GM12878 (cell line): Measurements from ENCODE around the gene SLC34A1. TPM values are rescaled to one million over a fixed set of nuclear protein-coding genes. Genes with fewer than 3 reads are reported as not detected.

Experiments
- ATAC-seq: fragments of 200-7000 bp; cut with Tn5 transposase; 3 replicates; pipeline ENCODE4 v1.9.1; 2020; ENCODE audit warnings: mild to moderate bottlenecking, moderate library complexity
- BruUV-seq: library from RNA; stranded (reverse); fragments of 400-500 nt; replicated peaks from 2 replicates; lab custom pipeline; 2021; lab: Mats Ljungman, UMichigan
- CTCF ChIA-PET: fragments of 300-600 bp; sonication (Branson Sonifier 250); formaldehyde crosslinking; extraction: SDS; loops from one replicate; lab custom pipeline; 2021; ENCODE audit warnings: inconsistent platforms; lab: Yijun Ruan, JAX
- POLR2A ChIA-PET: fragments of 350-600 bp; formaldehyde crosslinking; extraction: SDS; loops from one replicate; lab custom pipeline; 2021; ENCODE audit warnings: inconsistent platforms; lab: Charles Lee
- RAD21 ChIA-PET: fragments of 300-600 bp; sonication (Branson Sonifier 250); formaldehyde crosslinking; loops from one replicate; lab custom pipeline; 2023; ENCODE audit warnings: antibody characterized with exemption; ENCODE audit not compliant: unreplicated experiment; lab: Charles Lee
- SMC1A ChIA-PET: fragments of 300-600 bp; sonication (Branson Sonifier 250); formaldehyde crosslinking; loops from one replicate; lab custom pipeline; 2023; ENCODE audit not compliant: unreplicated experiment, uncharacterized antibody; lab: Charles Lee
- DNase-seq: peaks from one replicate; pipeline ENCODE4 v3.0.0-alpha.2; 2011; ENCODE audit warnings: low read depth, low spot score
- FAIRE-seq: peaks from 3 replicates; lab custom pipeline; 2011; peaks lifted over from hg19 to GRCh38; lab: Jason Lieb, UNC
- H2AFZ ChIP-seq: 2 replicates; pipeline ENCODE4 v1.6.0; 2011; ENCODE audit warnings: low read depth, low read length, control low read depth; ENCODE audit not compliant: control insufficient read depth
- H3K27ac ChIP-seq: 2 replicates; pipeline ENCODE4 v1.5.1; 2011; ENCODE audit warnings: control low read depth; ENCODE audit not compliant: control insufficient read depth, insufficient read depth
- H3K27me3 ChIP-seq, 2 experiments: replicated peaks in 1 of 2; 2 replicates each; pipeline versions ENCODE4 v1.6.0 to v1.6.1; 2011; ENCODE audit warnings: low read length in 1 of 2; ENCODE audit not compliant: control insufficient read depth in 2 of 2, insufficient read depth in 2 of 2
- H3K36me3 ChIP-seq, 2 experiments: 2 replicates each; pipeline ENCODE4 v1.5.1; 2011; ENCODE audit warnings: low read length in 1 of 2; ENCODE audit not compliant: control insufficient read depth in 2 of 2, insufficient read depth in 2 of 2
- H3K4me1 ChIP-seq: 2 replicates; pipeline ENCODE4 v1.6.1; 2011; ENCODE audit warnings: mild to moderate bottlenecking, low read length, moderate library complexity, mixed read lengths; ENCODE audit not compliant: control insufficient read depth, insufficient read depth
- H3K4me2 ChIP-seq: 2 replicates; pipeline ENCODE4 v1.6.0; 2011; ENCODE audit warnings: control low read depth; ENCODE audit not compliant: control insufficient read depth, insufficient read depth
- H3K4me3 ChIP-seq: fragments of 200-600 bp; sonication (generic); 2 replicates; pipeline ENCODE4 v1.5.1; 2016
- H3K79me2 ChIP-seq: 2 replicates; pipeline ENCODE4 v1.6.0; 2011; ENCODE audit warnings: low read length; ENCODE audit not compliant: control insufficient read depth, insufficient read depth
- H3K9ac ChIP-seq: 2 replicates; pipeline ENCODE4 v1.8.0; 2011; ENCODE audit warnings: low read length, control low read depth, mixed read lengths; ENCODE audit not compliant: control insufficient read depth, insufficient read depth
- H3K9me3 ChIP-seq: replicated peaks from 3 replicates; pipeline ENCODE4 v1.5.1; 2011; ENCODE audit warnings: mild to moderate bottlenecking, low read length; ENCODE audit not compliant: control insufficient read depth, insufficient read depth
- H4K20me1 ChIP-seq: 2 replicates; pipeline ENCODE4 v1.6.0; 2011; ENCODE audit not compliant: control insufficient read depth, insufficient read depth
- NFXL1 ChIP-seq: fragments of 450-650 bp; IDR thresholded peaks from 2 replicates; pipeline ENCODE4 v1.6.1; 2017; ENCODE audit warnings: antibody characterized with exemption, mild to moderate bottlenecking, borderline replicate concordance
- POLR2AphosphoS5 ChIP-seq: IDR thresholded peaks from 2 replicates; pipeline ENCODE4 v1.6.1; 2011; ENCODE audit warnings: mild to moderate bottlenecking, low read length, inconsistent platforms
- SMAD5 ChIP-seq: IDR thresholded peaks from 2 replicates; pipeline ENCODE4 v1.6.1; 2016; ENCODE audit warnings: antibody characterized with exemption, low read depth
- WRNIP1 ChIP-seq: IDR thresholded peaks from 2 replicates; pipeline ENCODE4 v1.6.1; 2011; ENCODE audit warnings: low read depth, low read length, improper control_type of control experiment, borderline replicate concordance
- WGBS: methylation state at CpG from one replicate; pipeline ENCODE4 v1.1.6; 2016; ENCODE audit warnings: low lambda C conversion rate; ENCODE audit not compliant: insufficient replicate concordance, insufficient coverage; ENCODE audit errors: missing lambda C conversion rate; 5-methylcytosine and 5-hydroxymethylcytosine counted together
- in situ Hi-C: fragments of 300-500 bp; cut with MboI; formaldehyde crosslinking; loops from 9 replicates; pipeline ENCODE4 v1.14.3; 2018; ENCODE audit warnings: mixed read lengths
- intact Hi-C: fragments of 100-400 bp; cut with micrococcal nuclease; formaldehyde crosslinking; loops from one replicate; pipeline ENCODE4 v1.14.2; 2022; ENCODE audit not compliant: unreplicated experiment
- polyA plus RNA-seq, 11 experiments: library from polyadenylated mRNA; depleted of rRNA in 4 of 11; unstranded in 6 of 11; stranded (reverse) in 5 of 11; fragments of >200 nt; fragmentation: Nextera tagmentation in 4 of 11; fragmentation: Illumina TruSeq in 1 of 11; extraction: Ambion mirVana in 4 of 11; extraction: Trizol in 1 of 11; gene quantifications; 1 replicate in 1 of 11; 2 replicates in 10 of 11; pipeline versions ENCODE4 v1.2.1 to v1.2.3, GENCODE V29; 2011 to 2016; ENCODE audit warnings: inconsistent platforms in 2 of 11, missing spikeins in 2 of 11, low read depth in 1 of 11
- total RNA-seq, 4 experiments: library from RNA; depleted of rRNA in 3 of 4; stranded (reverse); fragments of >200 nt in 3 of 4; fragmentation: Illumina TruSeq in 1 of 4; extraction: Trizol in 1 of 4; gene quantifications; 2 replicates each; pipeline versions ENCODE4 v1.2.1 to v1.2.3, GENCODE V29; 2013 to 2021

The SLC34A1 gene
- total and polyA plus RNA-seq, 10 of the 15 experiments (the other 5 are each of a cell fraction or from before 2014, with no cell fraction given), result 0.03 to 0.14 (median 0.09) TPM; not detected in 2

DNA sequence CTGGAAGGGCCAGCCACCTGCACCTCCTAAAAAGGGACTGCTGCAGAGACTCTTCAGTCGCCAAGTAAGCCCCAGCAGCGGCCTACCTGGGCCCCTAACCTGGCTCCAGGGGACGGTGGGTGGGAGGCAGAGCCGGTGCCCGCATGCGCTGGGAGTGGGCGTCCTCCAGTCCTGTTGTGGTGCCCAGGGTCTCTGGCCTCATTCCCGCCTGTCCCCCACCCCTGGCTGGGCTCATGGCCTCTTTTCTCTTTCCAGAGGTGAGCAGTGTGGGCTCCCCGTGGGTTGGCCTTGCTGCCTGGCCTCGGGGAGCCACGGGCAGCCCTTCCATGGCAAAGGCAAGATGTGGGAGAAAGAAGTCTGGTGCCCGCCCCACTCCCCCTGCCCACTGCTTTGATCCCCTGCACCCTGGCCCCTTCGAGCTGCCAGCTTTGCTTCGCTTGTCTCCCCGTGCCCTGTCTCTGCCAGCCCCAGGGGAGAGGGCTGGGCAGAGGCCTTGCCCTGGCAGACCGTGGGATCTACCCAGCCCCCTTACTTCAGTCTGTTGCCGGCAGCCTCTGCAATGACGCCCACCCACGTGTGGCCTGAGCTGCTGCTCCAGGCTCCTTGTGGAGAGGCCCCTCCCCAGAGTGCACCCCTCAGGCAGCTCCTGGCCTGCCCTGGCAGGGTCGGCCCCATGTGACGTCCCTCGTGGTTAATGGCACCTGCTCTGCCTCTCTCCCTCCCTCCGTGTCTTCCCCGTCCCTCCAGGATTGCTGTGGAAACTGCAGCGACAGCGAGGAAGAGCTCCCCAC is 57.0 kb downstream of the SLC34A1 start:
- H3K4me2 ChIP-seq, result no peak overlapping the region
- H3K4me3 ChIP-seq, result no peak overlapping the region
- in situ Hi-C loops, result no loop called here
- H3K27ac ChIP-seq, result no peak overlapping the region
- RAD21 ChIA-PET, result interaction anchor here (1.0 kb wide), 1 partner anchor 10 kb away, joined by 3 read pairs; no protein-coding TSS in a partner anchor
- H3K36me3 ChIP-seq, result peaks cover 17 to 25% of the 10 kb centered on the region in 2 experiments
- no peak for ATAC-seq
- no peak for DNase-seq
- H2AFZ ChIP-seq, result no peak overlapping the region
- POLR2A ChIA-PET, result interaction anchor here (1.0 kb wide), 1 partner anchor 16 kb away, joined by 5 read pairs; no protein-coding TSS in a partner anchor
- peaks cover 24% of the 10 kb centered on the region for H3K4me1 ChIP-seq
- CTCF ChIA-PET, result interaction anchor here (1.2 kb wide), 1 partner anchor 37 kb away, joined by 6 read pairs; no protein-coding TSS in a partner anchor
- no peaks in the 10 kb centered on the region for H3K27me3 ChIP-seq
- WGBS, result 79% methylated on average over 26 of the region's 26 CpGs
- FAIRE-seq, result no peak
- intact Hi-C loops, result no loop called here
- no TSS peak for BruUV-seq
- SMC1A ChIA-PET, result interaction anchor here (7.4 kb wide), 1 partner anchor 10 kb away, joined by 73 read pairs; no protein-coding TSS in a partner anchor
- no peaks in the 10 kb centered on the region for H3K9me3 ChIP-seq
- H3K9ac ChIP-seq, result no peak overlapping the region
- TF ChIP-seq SMAD5, result no peak
- no peak for TF ChIP-seq WRNIP1
- TF ChIP-seq NFXL1, result no peak
- no peak; the same call in 1 of the 2 replicates for TF ChIP-seq POLR2AphosphoS5
- no peaks in the 10 kb centered on the region for H4K20me1 ChIP-seq
- H3K79me2 ChIP-seq, result peaks cover under 1% of the 10 kb centered on the region; the same call in 1 of the 2 replicates
